SK-N-SH (cell line): Measurements from ENCODE around the gene HAND1. TPM values are rescaled to one million over a fixed set of nuclear protein-coding genes. Genes with fewer than 3 reads are reported as not detected.

Source experiments
- CTCF ChIA-PET: fragments of 300-600, 350-600 bp; formaldehyde crosslinking; extraction: SDS; loops from one replicate; lab custom pipeline; 2021; lab: Yijun Ruan, JAX
- POLR2A ChIA-PET: fragments of 350-600 bp; sonication (Branson Sonifier 250); formaldehyde crosslinking; extraction: SDS; loops from one replicate; lab custom pipeline; 2020; ENCODE audit warnings: antibody characterized with exemption, inconsistent platforms; lab: Yijun Ruan, JAX
- DNase-seq: peaks from one replicate; pipeline ENCODE4 v3.0.0; 2012
- H2AFZ ChIP-seq: fragments of 200-600 bp; sonication (generic); 2 replicates; pipeline ENCODE4 v1.8.1; 2016; ENCODE audit warnings: antibody characterized with exemption, mild to moderate bottlenecking, low read depth
- H3F3A ChIP-seq: fragments of 200-600 bp; sonication (generic); replicated peaks from 2 replicates; pipeline ENCODE3; 2016; ENCODE audit warnings: antibody characterized with exemption, mild to moderate bottlenecking; ENCODE audit not compliant: insufficient read depth
- H3K27ac ChIP-seq, 2 experiments: fragments of 200-500 bp in 1 of 2; fragments of 200-600 bp in 1 of 2; sonication (Bioruptor generic) in 1 of 2; sonication (generic), shearing (Covaris generic) in 1 of 2; 2 replicates each; pipeline versions ENCODE4 v1.5.1 to v1.6.1; 2014 to 2016; ENCODE audit warnings: low read depth in 2 of 2, inconsistent platforms in 1 of 2, low read length in 1 of 2, mild to moderate bottlenecking in 1 of 2, mixed read lengths in 1 of 2
- H3K27me3 ChIP-seq: fragments of 200-600 bp; sonication (generic), shearing (Covaris generic); 2 replicates; pipeline ENCODE4 v1.6.1; 2016; ENCODE audit warnings: mixed run types; ENCODE audit not compliant: insufficient read depth
- H3K36me3 ChIP-seq, 2 experiments: fragments of 200-500 bp in 1 of 2; fragments of 200-600 bp in 1 of 2; sonication (Bioruptor generic) in 1 of 2; sonication (generic) in 1 of 2; replicated peaks in 1 of 2; 2 replicates each; pipeline versions ENCODE3 to v1.5.1; 2014 to 2016; ENCODE audit warnings: low read length in 1 of 2, mild to moderate bottlenecking in 1 of 2; ENCODE audit not compliant: insufficient read depth in 2 of 2, control insufficient read depth in 1 of 2
- H3K4me1 ChIP-seq, 2 experiments: fragments of 200-500 bp in 1 of 2; fragments of 200-600 bp in 1 of 2; sonication (Bioruptor generic) in 1 of 2; sonication (generic), shearing (Covaris generic) in 1 of 2; 2 replicates each; pipeline versions ENCODE4 v1.5.1 to v1.6.1; 2014 to 2016; ENCODE audit warnings: low read depth in 1 of 2, low read length in 1 of 2, mixed run types in 1 of 2; ENCODE audit not compliant: insufficient read depth in 2 of 2, control insufficient read depth in 1 of 2
- H3K4me2 ChIP-seq: fragments of 200-600 bp; sonication (generic), shearing (Covaris generic); 2 replicates; pipeline ENCODE4 v1.6.1; 2017; ENCODE audit warnings: mixed run types
- H3K4me3 ChIP-seq, 2 experiments: fragments of 200-500 bp in 1 of 2; fragments of 200-600 bp in 1 of 2; sonication (Bioruptor generic) in 1 of 2; sonication (generic), shearing (Covaris generic) in 1 of 2; 2 replicates each; pipeline versions ENCODE4 v1.5.1 to v1.8.1; 2014 to 2016; ENCODE audit warnings: low read depth in 2 of 2, inconsistent platforms in 1 of 2, low read length in 1 of 2, mild to moderate bottlenecking in 1 of 2, mixed read lengths in 1 of 2, moderate library complexity in 1 of 2
- H3K79me2 ChIP-seq: fragments of 200-600 bp; sonication (generic); 2 replicates; pipeline ENCODE4 v1.8.1; 2017; ENCODE audit warnings: mild to moderate bottlenecking; ENCODE audit not compliant: insufficient read depth
- H3K9ac ChIP-seq: fragments of 200-600 bp; sonication (generic); 2 replicates; pipeline ENCODE4 v1.6.1; 2017; ENCODE audit warnings: mixed run types
- H3K9me2 ChIP-seq: fragments of 200-600 bp; sonication (generic); 2 replicates; pipeline ENCODE4 v1.6.1; 2017; ENCODE audit warnings: mixed run types
- H3K9me3 ChIP-seq: fragments of 200-600 bp; sonication (generic); 2 replicates; pipeline ENCODE4 v1.6.1; 2017; ENCODE audit warnings: mixed run types, mild to moderate bottlenecking, moderate library complexity
- H4K20me1 ChIP-seq: fragments of 200-600 bp; sonication (generic); 2 replicates; pipeline ENCODE4 v1.6.1; 2017; ENCODE audit warnings: mild to moderate bottlenecking, mixed run types; ENCODE audit not compliant: insufficient read depth
- CHD2 ChIP-seq: fragments of 150-350 bp; IDR thresholded peaks from 2 replicates; pipeline ENCODE4 v1.6.1; 2018; ENCODE audit warnings: low read length; ENCODE audit not compliant: partially characterized antibody
- CTCF ChIP-seq: fragments of 200-600 bp; sonication (generic); IDR thresholded peaks from 2 replicates; pipeline ENCODE4 v1.6.1; 2017; ENCODE audit warnings: antibody characterized with exemption, mild to moderate bottlenecking, moderate library complexity
- ELF1 ChIP-seq: IDR thresholded peaks from 2 replicates; pipeline ENCODE4 v1.4.0; 2012
- FOXM1 ChIP-seq: IDR thresholded peaks from 2 replicates; pipeline ENCODE4 v1.4.0; 2012; ENCODE audit warnings: low read depth, mild to moderate bottlenecking
- IRF3 ChIP-seq: fragments of 150-350 bp; IDR thresholded peaks from 2 replicates; pipeline ENCODE4 v1.6.1; 2016; ENCODE audit warnings: mild to moderate bottlenecking, low read depth, low read length
- MAX ChIP-seq: IDR thresholded peaks from 2 replicates; pipeline ENCODE4 v1.4.0; 2012; ENCODE audit warnings: low read depth
- MEF2A ChIP-seq: IDR thresholded peaks from 2 replicates; pipeline ENCODE4 v1.4.0; 2012; ENCODE audit warnings: low read depth, borderline replicate concordance
- MXI1 ChIP-seq: IDR thresholded peaks from 2 replicates; pipeline ENCODE4 v1.6.1; 2012; ENCODE audit warnings: mild to moderate bottlenecking, low read depth, low read length, improper control_type of control experiment
- NRF1 ChIP-seq: IDR thresholded peaks from 2 replicates; pipeline ENCODE4 v1.6.1; 2012; ENCODE audit warnings: low read depth, mild to moderate bottlenecking, low read length
- POLR2AphosphoS5 ChIP-seq: IDR thresholded peaks from 2 replicates; pipeline ENCODE4 v1.6.1; 2012; ENCODE audit warnings: low read depth, low read length
- RAD21 ChIP-seq: IDR thresholded peaks from 2 replicates; pipeline ENCODE4 v1.6.1; 2012; ENCODE audit warnings: mild to moderate bottlenecking, low read length
- RFX5 ChIP-seq: IDR thresholded peaks from 2 replicates; pipeline ENCODE4 v1.6.1; 2012; ENCODE audit warnings: mild to moderate bottlenecking, improper control_type of control experiment, low read length
- SMC3 ChIP-seq: IDR thresholded peaks from 2 replicates; pipeline ENCODE4 v1.6.1; 2012; ENCODE audit warnings: low read depth, low read length, improper control_type of control experiment
- USF1 ChIP-seq: IDR thresholded peaks from 2 replicates; pipeline ENCODE4 v1.4.0; 2012; ENCODE audit warnings: low read depth, borderline replicate concordance
- USF2 ChIP-seq: fragments of 150-350 bp; IDR thresholded peaks from 2 replicates; pipeline ENCODE4 v1.6.1; 2017; ENCODE audit warnings: antibody characterized with exemption, low read length, low read depth, borderline replicate concordance
- whole genome bisulfite sequencing: methylation state at CpG from one replicate; pipeline ENCODE4 v1.1.6; 2017; ENCODE audit warnings: low lambda C conversion rate; 5-methylcytosine and 5-hydroxymethylcytosine counted together
- polyA plus RNA-seq, 3 experiments: library from polyadenylated mRNA; depleted of rRNA; stranded (reverse); fragments of >200 nt; gene quantifications; 2 replicates each; pipeline ENCODE4 v1.2.3, GENCODE V29; 2012

The HAND1 gene
- polyA plus RNA-seq, 1 of the 3 experiments (the other 2 are of a cell fraction), result 1.1 TPM

- POLR2A ChIA-PET, result interaction anchor here (2.5 to 4.9 kb wide), 2 partner anchors 45 to 49 kb away, joined by 28 to 54 read pairs; partner anchors contain the start of gene HAND1
- Histone ChIP-seq H3K9ac (no peak overlapping the region), H3K9me3 (no peaks in the 10 kb centered on the region), H3F3A (no peaks in the 10 kb centered on the region), H3K4me2 (no peak overlapping the region), H4K20me1 (no peaks in the 10 kb centered on the region; the same call in 1 of the 2 replicates), H3K4me1 (peaks cover 0 to 82% of the 10 kb centered on the region in 2 experiments; a peak in 2 of 4 replicates), H2AFZ (no peak overlapping the region), H3K27me3 (no peaks in the 10 kb centered on the region), H3K4me3 (no peak overlapping the region), H3K36me3 (no peaks in the 10 kb centered on the region), H3K27ac (peak overlapping the region in 1 of 2 experiments; percentile 100; a peak in 2 of 4 replicates), H3K79me2 (no peaks in the 10 kb centered on the region), H3K9me2 (no peaks in the 10 kb centered on the region)
- WGBS, result 97% methylated on average over 3 of the region's 3 CpGs
- CTCF ChIA-PET, result interaction anchor here (1.8 to 16.5 kb wide), 7 partner anchors 14 to 335 kb away, joined by 6 to 295 read pairs (median 93); partner anchors contain the start of gene HAND1
- no peak for DNase-seq
- TF ChIP-seq CHD2 (no peak), NRF1 (no peak), IRF3 (no peak), ELF1 (no peak), POLR2AphosphoS5 (no peak), SMC3 (no peak), FOXM1 (no peak), RAD21 (no peak), CTCF (no peak), RFX5 (no peak), MEF2A (no peak), MAX (no peak)
These were observed 44.3 kb upstream of the HAND1 start for GRCh38 chr5:154522284-154522683.

GRCh38 chr5:154521756-154522155 is 43.7 kb upstream of the HAND1 start:
- Histone ChIP-seq H3K4me2 (no peak overlapping the region), H3K9ac (no peak overlapping the region), H3K9me3 (no peaks in the 10 kb centered on the region), H3F3A (no peaks in the 10 kb centered on the region), H3K36me3 (no peaks in the 10 kb centered on the region), H3K79me2 (no peaks in the 10 kb centered on the region), H3K27ac (peak overlapping the region in 1 of 2 experiments; percentile 100; a peak in 2 of 4 replicates), H2AFZ (no peak overlapping the region), H3K27me3 (no peaks in the 10 kb centered on the region), H3K9me2 (no peaks in the 10 kb centered on the region), H4K20me1 (no peaks in the 10 kb centered on the region; the same call in 1 of the 2 replicates), H3K4me1 (peaks cover 0 to 84% of the 10 kb centered on the region in 2 experiments; a peak in 2 of 4 replicates), H3K4me3 (no peak overlapping the region)
- 62% methylated on average over 3 of the region's 3 CpGs for WGBS
- CTCF ChIA-PET, result interaction anchor here (0.7 to 16.5 kb wide), 26 partner anchors 9 to 351 kb away, joined by 3 to 295 read pairs (median 8); partner anchors contain the start of genes HAND1 and LARP1
- POLR2A ChIA-PET, result interaction anchor here (4.9 to 6.5 kb wide), 2 partner anchors 36 to 45 kb away, joined by 54 to 87 read pairs; partner anchors contain the start of gene HAND1
- no peak for DNase-seq
- TF ChIP-seq USF2 (no peak), MXI1 (no peak), RAD21 (no peak), NRF1 (no peak), USF1 (no peak)
